ENCODE data around the gene E2F7.

The E2F7 gene

GRCh38 chr12:77054851-77055250, 10.5 kb downstream of the E2F7 start:
- H3K4me1 ChIP-seq (ENCODE audit: control insufficient read depth in 1 of 2, insufficient read depth in 1 of 2, low read depth in 1 of 2, low read length in 1 of 2): no peaks in the 10 kb centered on the region
- TF ChIP-seq CTCF (IDR thresholded peaks at IDR 0.05): no peak

GRCh38 chr12:77053259-77053658, 12.1 kb downstream of the E2F7 start:
- no peak for TF ChIP-seq CTCF (IDR thresholded peaks at IDR 0.05)
- Histone ChIP-seq H3K27me3 (no peaks in the 10 kb centered on the region), H3K9me3 (no peaks in the 10 kb centered on the region), H3K27ac (no peak overlapping the region), H3K4me3 (ENCODE audit: low read depth in 1 of 2, low read length in 1 of 2) (no peak overlapping the region), H3K4me1 (ENCODE audit: control insufficient read depth in 1 of 2, insufficient read depth in 1 of 2, low read depth in 1 of 2, low read length in 1 of 2) (no peaks in the 10 kb centered on the region), H3K36me3 (peaks cover 6% of the 10 kb centered on the region)

More at GRCh38 chr12:77054851-77055250, 10.5 kb downstream of the E2F7 start:
- Histone ChIP-seq H3K27me3 (no peaks in the 10 kb centered on the region), H3K36me3 (peaks cover 10% of the 10 kb centered on the region), H3K4me3 (ENCODE audit: low read depth in 1 of 2, low read length in 1 of 2) (no peak overlapping the region), H3K9me3 (no peaks in the 10 kb centered on the region), H3K27ac (no peak overlapping the region)

GRCh38 chr12:77049767-77050353, 15.5 kb downstream of the E2F7 start:
- Histone ChIP-seq H3K27me3 (no peaks in the 10 kb centered on the region), H3K36me3 (peaks cover 37% of the 10 kb centered on the region), H3K4me1 (ENCODE audit: control insufficient read depth in 1 of 2, insufficient read depth in 1 of 2, low read depth in 1 of 2, low read length in 1 of 2) (no peaks in the 10 kb centered on the region), H3K4me3 (ENCODE audit: low read depth in 1 of 2, low read length in 1 of 2) (no peak overlapping the region), H3K27ac (no peak overlapping the region), H3K9me3 (no peaks in the 10 kb centered on the region)
- no peak for TF ChIP-seq CTCF (IDR thresholded peaks at IDR 0.05)

- H3K36me3 ChIP-seq: peaks cover 54% of the 10 kb centered on the region
- H3K9me3 ChIP-seq: no peaks in the 10 kb centered on the region
- H3K27me3 ChIP-seq: no peaks in the 10 kb centered on the region
- no peaks in the 10 kb centered on the region for H3K4me1 ChIP-seq (ENCODE audit: control insufficient read depth in 1 of 2, insufficient read depth in 1 of 2, low read depth in 1 of 2, low read length in 1 of 2)
- no peak for TF ChIP-seq CTCF (IDR thresholded peaks at IDR 0.05)
- no peak overlapping the region for H3K27ac ChIP-seq
- H3K4me3 ChIP-seq (ENCODE audit: low read depth in 1 of 2, low read length in 1 of 2): no peak overlapping the region
Observed at GRCh38 chr12:77047341-77048109, 17.8 kb downstream of the E2F7 start.

- Histone ChIP-seq H3K27me3 (no peaks in the 10 kb centered on the region), H3K4me3 (ENCODE audit: low read depth in 1 of 2, low read length in 1 of 2) (no peak overlapping the region), H3K4me1 (ENCODE audit: control insufficient read depth in 1 of 2, insufficient read depth in 1 of 2, low read depth in 1 of 2, low read length in 1 of 2) (no peaks in the 10 kb centered on the region), H3K27ac (no peak overlapping the region), H3K36me3 (peaks cover 65% of the 10 kb centered on the region), H3K9me3 (no peaks in the 10 kb centered on the region)
- TF ChIP-seq CTCF (IDR thresholded peaks at IDR 0.05): no peak
Observed at GRCh38 chr12:77046468-77046867, 18.9 kb downstream of the E2F7 start.

Measured in neutrophil (primary cell).